Measurements from ENCODE around the gene FAM118A. TPM values are rescaled to one million over a fixed set of nuclear protein-coding genes. Genes with fewer than 3 reads are reported as not detected.

The FAM118A gene
- total RNA-seq, 1 donor from 2014 or later = 20.6 TPM

DNA sequence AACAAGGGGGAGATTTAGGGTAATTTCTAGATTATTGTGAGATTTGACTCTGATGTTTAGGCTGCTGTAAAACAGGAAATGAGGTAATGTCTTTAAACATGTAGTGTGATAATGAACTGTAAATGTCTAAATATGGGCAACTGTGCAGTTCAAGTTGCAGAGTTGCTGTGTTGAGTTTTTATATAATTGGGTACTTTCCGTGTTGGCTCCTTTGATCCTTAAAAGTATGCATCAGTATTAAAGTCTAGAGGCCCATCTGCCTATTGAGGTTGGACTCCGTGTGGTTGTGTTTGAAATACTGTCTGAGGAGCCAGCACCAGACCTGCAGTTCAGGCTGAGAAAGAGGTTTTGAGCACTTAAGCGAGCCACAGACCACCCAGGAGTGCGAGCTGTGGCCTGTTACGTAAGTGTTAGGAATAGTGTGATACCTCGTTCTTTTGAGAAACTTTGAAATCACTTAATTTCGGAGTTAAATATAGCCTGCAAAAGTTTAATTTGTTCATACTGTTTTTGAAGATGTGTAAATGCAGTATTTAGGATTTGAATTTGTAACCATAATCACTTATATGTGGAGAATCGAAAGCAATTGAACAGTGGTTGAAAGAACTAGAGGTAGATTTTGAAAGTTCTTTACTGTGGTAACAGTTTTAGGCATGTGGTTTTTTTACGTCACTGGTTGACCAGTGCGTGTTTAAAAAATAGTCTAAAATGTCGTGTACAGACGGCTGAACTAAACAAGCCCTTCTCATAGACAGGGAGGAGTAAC, 9.0 kb downstream of the FAM118A start:
- H3K27ac ChIP-seq = peak overlapping the region; percentile 70
- DNase-seq (no peak), ATAC-seq (no peak)
- H3K4me1 ChIP-seq = peaks cover 34% of the 10 kb centered on the region
- intact Hi-C loops (cut with DNase I) = no loop called here
- H3K9me3 ChIP-seq = no peaks in the 10 kb centered on the region
- peaks cover 15% of the 10 kb centered on the region for H3K36me3 ChIP-seq
- H3K4me3 ChIP-seq = no peak overlapping the region
- TF ChIP-seq, protein P1, sequence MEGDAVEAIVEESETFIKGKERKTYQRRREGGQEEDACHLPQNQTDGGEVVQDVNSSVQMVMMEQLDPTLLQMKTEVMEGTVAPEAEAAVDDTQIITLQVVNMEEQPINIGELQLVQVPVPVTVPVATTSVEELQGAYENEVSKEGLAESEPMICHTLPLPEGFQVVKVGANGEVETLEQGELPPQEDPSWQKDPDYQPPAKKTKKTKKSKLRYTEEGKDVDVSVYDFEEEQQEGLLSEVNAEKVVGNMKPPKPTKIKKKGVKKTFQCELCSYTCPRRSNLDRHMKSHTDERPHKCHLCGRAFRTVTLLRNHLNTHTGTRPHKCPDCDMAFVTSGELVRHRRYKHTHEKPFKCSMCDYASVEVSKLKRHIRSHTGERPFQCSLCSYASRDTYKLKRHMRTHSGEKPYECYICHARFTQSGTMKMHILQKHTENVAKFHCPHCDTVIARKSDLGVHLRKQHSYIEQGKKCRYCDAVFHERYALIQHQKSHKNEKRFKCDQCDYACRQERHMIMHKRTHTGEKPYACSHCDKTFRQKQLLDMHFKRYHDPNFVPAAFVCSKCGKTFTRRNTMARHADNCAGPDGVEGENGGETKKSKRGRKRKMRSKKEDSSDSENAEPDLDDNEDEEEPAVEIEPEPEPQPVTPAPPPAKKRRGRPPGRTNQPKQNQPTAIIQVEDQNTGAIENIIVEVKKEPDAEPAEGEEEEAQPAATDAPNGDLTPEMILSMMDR (IDR thresholded peaks at IDR 0.05) = no peak
- H3K27me3 ChIP-seq = no peaks in the 10 kb centered on the region

DNA sequence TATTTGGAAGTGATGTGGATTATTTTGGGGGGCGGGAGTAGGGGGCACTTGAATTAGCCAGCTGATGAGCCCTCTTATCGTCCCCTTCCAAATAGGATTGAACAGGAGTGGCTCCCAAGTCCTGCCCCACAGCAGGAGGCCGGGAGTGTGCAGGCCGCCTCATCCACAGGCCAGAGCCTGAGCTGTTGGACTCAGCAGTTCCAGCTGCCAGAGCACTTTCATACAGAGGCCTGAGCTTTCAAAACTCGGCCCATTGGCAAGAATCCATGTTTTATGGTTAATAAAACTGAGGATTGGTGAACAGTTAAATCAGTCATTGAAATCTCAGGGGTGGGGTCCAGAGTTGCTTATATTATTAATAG, 9.6 kb downstream of the FAM118A start:
- no peaks in the 10 kb centered on the region for H3K9me3 ChIP-seq
- DNase-seq = no peak
- ATAC-seq = peak; percentile 42
- intact Hi-C loops (cut with DNase I) = no loop called here
- H3K27me3 ChIP-seq = no peaks in the 10 kb centered on the region
- H3K36me3 ChIP-seq = peaks cover 19% of the 10 kb centered on the region
- peak overlapping the region; percentile 70 for H3K27ac ChIP-seq
- peaks cover 32% of the 10 kb centered on the region for H3K4me1 ChIP-seq
- TF ChIP-seq, protein P1 (IDR thresholded peaks at IDR 0.05) = no peak
- no peak overlapping the region for H3K4me3 ChIP-seq

DNA sequence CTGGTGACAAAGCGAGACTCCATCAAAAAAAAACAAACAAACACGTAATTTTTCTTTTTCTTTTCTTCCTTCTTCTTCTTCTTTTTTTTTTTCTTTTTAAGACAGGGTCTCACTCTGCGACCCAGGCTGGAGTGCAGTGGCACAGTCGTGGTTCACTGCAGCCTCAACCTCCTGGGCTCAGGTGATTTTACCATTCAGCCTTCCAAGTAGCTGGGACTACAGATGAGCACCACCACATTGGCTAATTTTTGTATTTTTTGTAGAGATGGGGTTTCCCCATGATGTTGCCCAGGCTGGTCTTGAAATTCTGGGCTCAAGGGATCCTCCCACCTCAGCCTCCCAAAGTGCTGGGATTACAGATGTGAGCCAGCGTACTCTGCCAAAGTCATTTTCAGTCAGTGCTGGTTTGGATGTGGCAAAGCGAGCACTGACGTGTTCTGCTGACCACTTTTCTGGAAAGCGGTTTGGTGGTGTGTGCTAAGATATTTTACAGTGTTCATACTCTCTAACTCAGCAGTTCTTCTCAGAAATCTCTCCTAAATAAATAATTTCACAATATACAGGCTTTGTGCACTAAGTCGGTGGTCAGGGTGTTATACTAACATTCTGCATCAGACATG, 10.7 kb downstream of the FAM118A start:
- ATAC-seq = no peak
- intact Hi-C loops (cut with DNase I) = no loop called here
- H3K4me1 ChIP-seq = peaks cover 32% of the 10 kb centered on the region
- TF ChIP-seq, protein P1 (IDR thresholded peaks at IDR 0.05) = no peak
- no peaks in the 10 kb centered on the region for H3K27me3 ChIP-seq
- peaks cover 25% of the 10 kb centered on the region for H3K36me3 ChIP-seq
- H3K4me3 ChIP-seq = no peak overlapping the region
- no peak for DNase-seq
- no peaks in the 10 kb centered on the region for H3K9me3 ChIP-seq
- H3K27ac ChIP-seq = peak overlapping the region; percentile 26

DNA sequence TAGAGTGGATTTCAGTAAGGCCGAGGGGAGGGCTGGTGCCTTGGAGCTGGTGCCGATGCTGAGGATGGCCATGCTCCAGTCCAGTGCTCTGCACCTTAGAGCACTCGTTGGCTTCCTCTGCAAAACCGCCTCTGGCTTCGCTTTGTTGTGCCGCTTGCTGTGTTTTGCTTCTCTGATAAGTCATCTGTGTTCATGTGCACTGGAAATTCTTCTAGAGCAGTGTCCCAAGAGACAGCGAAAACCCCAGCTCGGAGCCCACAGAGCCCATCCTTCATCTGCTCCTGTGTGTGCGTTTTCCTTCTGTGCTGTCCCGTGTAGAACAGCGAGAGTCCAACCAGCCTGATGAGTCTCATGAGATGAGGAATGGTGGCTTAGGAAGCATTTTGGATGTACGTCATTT, 12.1 kb downstream of the FAM118A start:
- Histone ChIP-seq H3K4me1 (peaks cover 32% of the 10 kb centered on the region), H3K4me3 (no peak overlapping the region), H3K36me3 (peaks cover 25% of the 10 kb centered on the region), H3K27me3 (no peaks in the 10 kb centered on the region), H3K9me3 (no peaks in the 10 kb centered on the region), H3K27ac (no peak overlapping the region)
- intact Hi-C loops (cut with DNase I) = no loop called here
- TF ChIP-seq, protein P1 (IDR thresholded peaks at IDR 0.05) = no peak
- ATAC-seq = no peak
- no peak for DNase-seq

DNA sequence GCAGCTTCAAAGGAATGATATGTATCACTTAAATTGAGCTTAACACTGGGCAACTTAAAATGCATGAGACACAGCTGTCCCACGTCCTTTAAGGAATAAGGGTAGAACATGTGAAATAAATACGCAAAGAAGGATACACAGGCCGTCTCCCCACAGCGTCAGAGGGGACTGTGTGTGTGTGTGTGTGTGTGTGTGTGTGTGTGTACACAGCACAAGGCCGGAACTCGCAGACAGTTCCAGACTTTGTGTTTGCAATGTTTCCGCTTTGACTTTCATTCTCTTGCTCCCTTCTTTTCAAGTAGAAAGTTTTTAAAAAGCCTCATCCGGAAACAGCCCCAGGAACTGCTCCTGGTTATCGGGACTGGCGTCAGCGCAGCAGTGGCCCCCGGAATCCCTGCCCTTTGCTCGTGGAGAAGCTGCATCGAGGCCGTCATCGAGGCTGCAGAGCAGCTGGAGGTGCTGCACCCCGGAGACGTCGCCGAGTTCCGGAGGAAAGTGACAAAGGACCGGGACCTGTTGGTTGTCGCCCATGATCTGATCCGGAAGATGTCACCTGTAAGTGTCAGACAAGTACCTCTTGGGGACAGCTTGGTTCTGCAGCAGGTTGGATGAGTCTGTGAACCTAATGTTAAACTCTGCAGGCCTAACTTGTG, 13.3 kb downstream of the FAM118A start:
- Histone ChIP-seq H3K4me3 (no peak overlapping the region), H3K9me3 (no peaks in the 10 kb centered on the region), H3K27me3 (no peaks in the 10 kb centered on the region), H3K27ac (no peak overlapping the region), H3K4me1 (peaks cover 22% of the 10 kb centered on the region), H3K36me3 (peaks cover 25% of the 10 kb centered on the region)
- no peak for DNase-seq
- ATAC-seq = no peak
- TF ChIP-seq, protein P1 (IDR thresholded peaks at IDR 0.05) = no peak
- intact Hi-C loops (cut with DNase I) = no loop called here
